Ovary (tissue), 3 donors: ENCODE results near the gene CCDC138.

ENCODE experiments used
- CTCF ChIP-seq, 3 donors: fragments of 450-650 bp in 2 of 3; fragments of 200-600 bp in 1 of 3; IDR thresholded peaks; one replicate each; pipeline versions ENCODE4 v1.5.1 to v1.8.0; 2016 to 2022; ENCODE audit warnings: antibody characterized with exemption in 3 of 3, mild to moderate bottlenecking in 1 of 3
- EP300 ChIP-seq: sonication (generic); formaldehyde crosslinking; IDR thresholded peaks from one replicate; pipeline ENCODE4 v1.6.1; 2017; ENCODE audit warnings: antibody characterized with exemption
- POLR2A ChIP-seq: fragments of 450-650 bp; IDR thresholded peaks from one replicate; pipeline ENCODE4 v1.6.1; 2017; ENCODE audit warnings: antibody characterized with exemption, mild to moderate bottlenecking, moderate library complexity
- donor health status: DM: no; HTN: no; CAD: no.

- TF ChIP-seq EP300 = no peak
- no peak for TF ChIP-seq CTCF (IDR thresholded peaks at IDR 0.05)
- TF ChIP-seq POLR2A = no peak
Measured at GRCh38 chr2:108896741-108897140, 110.2 kb downstream of the CCDC138 start.
